GM21381 (cell line): ENCODE results near the gene RNF146.
"Not testable (repeated sequence)": the region's sequence is repeated elsewhere in the genome, so short reads cannot be mapped to it uniquely, and the experiment has no call there.

ENCODE experiments used
- ATAC-seq: cut with Tn5 transposase; IDR thresholded peaks from one replicate; pipeline ENCODE4 v1.9.1; 2021; ENCODE audit warnings: mild to moderate bottlenecking, moderate library complexity; ENCODE audit not compliant: unreplicated experiment

Gene RNF146

DNA sequence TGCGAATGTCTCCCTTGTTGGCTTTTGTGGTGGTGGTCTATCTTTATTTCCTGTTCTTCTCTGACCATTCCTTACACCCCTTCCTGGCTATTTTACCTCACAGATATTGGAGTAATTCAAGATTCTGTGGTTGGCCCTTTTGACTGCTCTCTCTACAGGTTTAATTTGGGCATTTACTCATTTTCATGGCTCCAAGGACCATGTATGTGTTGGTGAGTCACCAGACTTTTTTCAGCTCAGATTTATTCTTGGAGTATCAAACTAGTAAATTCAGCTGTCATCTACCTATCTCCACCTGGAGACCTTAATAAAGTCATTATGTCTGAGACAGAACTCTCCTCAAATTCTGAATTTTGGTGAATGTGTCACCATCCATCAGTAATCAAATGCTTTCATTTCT lies 15.5 kb downstream of the RNF146 start:
- ATAC-seq = no peak

- ATAC-seq = no peak
Observed at GRCh38 chr6:127288705-127289104, 22.0 kb downstream of the RNF146 start.

DNA sequence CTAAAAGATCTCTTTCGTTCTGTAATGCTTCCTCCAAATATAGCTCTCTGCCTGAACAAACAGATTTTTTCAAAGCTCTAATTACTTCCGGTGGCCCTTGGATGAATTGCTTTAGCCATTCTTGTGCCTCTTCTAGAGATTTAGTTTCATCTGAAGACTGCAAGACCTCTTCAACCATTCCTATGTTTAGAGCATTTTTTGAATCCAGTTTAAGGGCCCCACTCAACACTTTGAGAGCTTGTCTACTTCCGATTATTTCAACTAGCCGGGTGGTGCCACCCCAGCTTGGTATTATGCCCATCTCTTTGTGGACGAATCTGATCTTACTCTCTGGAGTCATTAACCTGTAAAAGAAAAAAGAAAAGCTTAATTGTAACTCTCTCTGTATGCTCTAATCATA lies 23.3 kb downstream of the RNF146 start:
- ATAC-seq = no peak

DNA sequence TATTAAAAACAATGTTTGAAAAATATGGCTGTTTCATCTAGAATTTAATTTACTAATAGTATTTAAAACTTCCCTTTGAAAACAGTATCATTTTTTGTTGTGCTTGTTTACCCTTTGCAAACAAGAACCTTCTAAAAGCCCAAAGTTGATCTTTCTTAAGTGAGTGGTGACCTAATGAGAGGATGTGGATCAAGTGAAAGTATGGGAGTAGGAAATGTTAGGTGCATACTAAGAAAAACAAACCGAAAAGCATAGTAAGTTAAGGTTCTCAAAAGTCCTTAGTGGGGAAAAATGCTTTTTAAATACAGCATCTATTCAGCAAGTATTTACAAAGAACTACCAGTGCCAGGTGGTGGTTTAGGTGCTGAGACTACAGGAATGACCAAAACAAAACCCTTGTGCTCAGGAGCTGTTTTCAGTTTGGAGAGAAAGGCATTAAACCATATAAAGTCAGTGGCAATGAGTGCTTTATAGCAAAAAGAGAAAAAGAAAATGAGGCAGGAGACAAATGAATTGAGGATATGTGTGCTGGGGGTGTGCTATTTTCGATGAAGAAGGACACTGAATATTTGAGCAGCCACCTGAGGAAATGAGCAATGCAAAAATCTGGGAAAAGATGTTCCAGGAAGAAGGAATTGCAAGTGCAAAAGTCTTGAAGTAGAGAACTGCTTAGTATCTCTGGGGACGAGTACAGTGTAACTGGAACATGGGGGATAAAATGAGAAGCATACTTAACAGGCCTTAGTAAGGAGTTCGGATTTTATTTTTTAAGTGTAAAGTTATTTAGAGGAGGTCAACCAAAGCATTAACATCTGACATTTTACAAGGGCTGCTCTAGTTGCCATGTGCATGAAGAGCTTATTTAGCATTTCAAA lies 24.0 kb downstream of the RNF146 start:
- ATAC-seq = peak; percentile 48

- peak; percentile 82 for ATAC-seq
Observed at GRCh38 chr6:127291495-127291894, 24.8 kb downstream of the RNF146 start.

GRCh38 chr6:127297502-127298070 lies 30.9 kb downstream of the RNF146 start:
- ATAC-seq = no peak

DNA sequence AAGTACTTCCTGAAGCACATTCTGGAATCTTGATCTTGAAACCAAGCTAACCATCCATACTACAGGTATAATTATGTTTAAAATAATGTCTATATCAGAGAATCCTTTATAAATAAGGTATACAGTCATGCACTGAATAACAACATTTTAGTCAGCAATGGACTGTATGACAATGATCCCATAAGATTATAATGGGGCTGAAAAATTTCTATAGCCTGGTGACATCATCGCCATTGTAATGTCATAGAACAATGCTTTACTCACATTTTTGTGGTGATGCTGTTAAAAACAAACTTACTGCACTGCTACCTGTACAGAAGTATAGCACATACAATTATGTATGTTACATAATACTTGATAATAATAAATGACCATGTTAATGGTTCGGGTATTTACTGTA lies 31.8 kb downstream of the RNF146 start:
- ATAC-seq = no peak

DNA sequence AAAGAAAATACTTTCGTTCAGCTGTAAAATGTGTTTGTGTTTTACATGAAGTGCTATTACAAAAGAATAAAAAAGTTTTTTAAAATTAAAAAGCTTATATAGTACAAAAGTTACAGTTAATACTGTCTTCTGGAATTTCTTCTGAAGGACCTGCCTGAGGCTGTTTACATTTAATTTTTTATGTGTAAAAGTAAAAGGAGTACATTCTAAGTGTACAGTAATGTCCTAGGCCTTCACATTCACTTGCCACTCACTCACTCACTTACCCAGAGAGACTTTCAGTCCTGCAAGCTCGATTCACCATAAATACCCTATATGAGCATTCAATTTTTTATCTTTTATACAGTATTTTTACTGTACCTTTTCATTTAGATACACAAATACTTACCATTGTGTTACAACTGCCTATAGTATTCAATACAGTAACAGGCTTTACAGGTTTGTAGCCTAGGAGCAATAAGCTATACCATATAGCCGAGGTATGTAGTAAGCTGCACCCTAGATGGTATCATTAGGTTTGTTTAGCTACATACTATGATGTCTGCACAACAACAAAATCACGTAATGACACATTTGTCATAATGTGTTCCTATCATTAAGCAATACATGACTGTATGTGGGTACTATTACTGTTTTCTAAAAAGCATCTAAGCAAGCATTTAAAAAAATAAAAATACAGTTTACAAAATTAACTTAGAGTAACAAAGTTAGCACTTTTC lies 33.0 kb downstream of the RNF146 start:
- ATAC-seq = no peak

DNA sequence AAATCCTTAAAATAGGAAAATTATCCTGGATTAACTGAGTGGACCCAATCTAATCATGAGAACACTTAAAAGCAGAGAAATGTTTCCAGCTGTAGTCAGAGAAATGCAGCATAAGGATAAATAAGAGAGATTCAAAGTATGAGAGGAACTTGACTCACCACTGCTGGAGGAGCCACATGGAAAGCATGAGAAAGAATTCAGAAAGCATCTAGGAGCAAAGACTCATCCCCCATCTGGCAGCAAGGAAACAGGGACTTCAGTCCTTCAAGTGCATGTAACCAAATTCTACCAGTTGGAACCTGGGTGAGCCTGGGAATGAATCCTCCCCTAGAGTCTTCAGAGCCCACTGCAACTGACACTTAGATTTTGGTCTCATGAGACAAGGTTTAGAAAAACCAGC lies 33.7 kb downstream of the RNF146 start:
- ATAC-seq = no peak

DNA sequence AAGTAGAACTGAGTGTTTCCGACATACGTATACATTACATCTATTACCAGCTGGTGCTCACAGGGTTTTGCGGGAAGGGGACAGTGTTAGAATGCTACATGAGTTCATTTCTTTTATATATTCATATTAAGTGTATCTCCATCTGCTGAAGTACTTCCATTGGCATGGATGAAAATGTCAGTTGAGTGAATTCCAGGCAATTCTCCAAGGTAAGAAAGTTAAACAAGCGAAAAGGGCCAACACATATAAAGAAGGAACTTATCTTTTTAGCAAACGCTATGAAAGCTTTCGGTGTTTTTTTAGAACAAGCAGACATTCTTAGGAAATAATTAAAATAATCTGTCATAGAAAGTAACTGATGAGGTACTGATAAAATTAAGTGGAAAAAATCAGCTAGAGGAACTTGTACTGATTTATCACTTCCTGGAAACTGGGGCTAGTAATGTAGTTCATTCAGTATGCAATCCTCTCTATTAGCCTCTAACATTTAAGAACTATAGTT lies 34.6 kb downstream of the RNF146 start:
- no peak for ATAC-seq

DNA sequence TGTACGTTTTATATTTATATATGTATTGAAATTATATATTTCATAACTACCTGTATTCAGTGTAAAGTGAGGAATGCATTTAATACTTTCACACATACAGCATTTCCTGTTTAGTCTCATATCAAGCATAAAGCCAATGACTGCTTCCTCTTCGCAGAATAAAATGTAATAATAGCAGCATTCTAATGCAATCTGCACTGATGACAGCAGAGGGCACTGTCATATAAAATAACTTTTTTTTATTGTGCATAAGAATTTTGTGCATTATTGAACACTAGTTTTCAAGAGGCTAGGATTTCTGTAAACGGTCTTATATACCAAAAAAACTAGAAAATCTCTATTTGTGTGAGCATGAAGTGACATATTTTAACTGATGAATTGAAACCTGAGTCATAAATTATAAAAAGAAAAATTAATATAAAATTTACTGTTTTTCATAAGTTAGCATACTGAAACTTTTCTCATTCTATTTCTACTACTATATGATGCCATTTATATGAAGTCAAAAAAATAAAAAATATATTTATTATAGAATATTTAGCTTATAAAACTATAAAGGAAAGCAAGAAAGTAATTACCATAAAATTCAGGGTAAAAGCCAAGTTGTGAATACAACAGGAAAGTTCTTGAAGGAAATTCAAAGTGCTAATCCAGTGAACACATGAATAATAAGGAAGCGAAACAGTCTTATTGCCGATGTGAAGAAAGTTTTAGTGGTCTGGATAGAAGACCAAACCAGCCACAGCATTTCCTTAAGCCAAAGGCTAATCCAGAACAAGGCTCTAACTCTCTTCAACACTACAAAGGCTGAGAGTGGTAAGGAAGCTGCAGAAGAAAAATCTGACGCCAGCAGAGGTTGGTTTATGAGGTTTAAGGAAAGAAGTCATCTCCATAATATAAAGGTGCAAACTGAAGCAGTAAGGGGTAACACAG lies 36.3 kb downstream of the RNF146 start:
- ATAC-seq = peak; percentile 73

- no peak for ATAC-seq
Observed at GRCh38 chr6:127303917-127304316, 37.3 kb downstream of the RNF146 start.

- no peak for ATAC-seq
Observed at GRCh38 chr6:127305741-127306140, 39.1 kb downstream of the RNF146 start.

- ATAC-seq = no peak
Observed at GRCh38 chr6:127317388-127318128, 50.9 kb downstream of the RNF146 start.

- ATAC-seq = no peak
Observed at GRCh38 chr6:127319686-127320085, 53.0 kb downstream of the RNF146 start.

- ATAC-seq = no peak
Observed at GRCh38 chr6:127328043-127328609, 61.5 kb downstream of the RNF146 start.

GRCh38 chr6:127331256-127331655 lies 64.6 kb downstream of the RNF146 start:
- not testable (repeated sequence) for ATAC-seq

DNA sequence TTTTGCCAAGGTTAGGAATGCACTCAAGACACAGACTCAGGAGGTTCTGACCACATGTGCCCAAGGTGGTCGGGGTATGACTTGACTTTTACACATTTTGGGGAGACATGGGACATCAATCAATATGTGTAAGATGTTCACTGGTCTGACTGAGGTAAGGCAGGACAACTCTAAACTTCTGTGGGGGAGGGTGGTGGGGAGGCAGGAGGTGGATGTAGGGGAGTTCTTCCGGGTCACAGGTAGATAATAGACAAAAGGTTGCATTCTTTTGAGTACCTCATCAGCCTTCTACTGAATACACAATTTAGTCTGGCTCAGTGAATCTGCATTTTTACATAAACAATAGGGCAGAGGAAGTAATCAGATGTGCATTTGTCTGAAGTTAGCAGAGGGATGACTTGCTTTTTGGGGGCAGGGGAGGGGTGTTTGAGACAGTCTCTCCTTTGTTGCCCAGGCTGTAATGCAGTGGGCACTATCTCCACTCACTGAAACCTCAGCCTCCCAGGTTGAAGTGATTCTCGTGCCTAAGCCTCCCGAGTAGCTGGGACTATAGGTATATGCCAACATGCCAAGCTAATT lies 65.8 kb downstream of the RNF146 start:
- no peak for ATAC-seq
